Muscle layer of duodenum (tissue), 2 donors: ENCODE results near the gene CES2.
"Not testable (repeated sequence)": the region's sequence is repeated elsewhere in the genome, so short reads cannot be mapped to it uniquely, and the experiment has no call there.

Experiments
- H3K27ac ChIP-seq: one replicate; pipeline ENCODE4 v1.7.0; 2013; ENCODE audit warnings: mild to moderate bottlenecking, low read length
- H3K27me3 ChIP-seq: one replicate; pipeline ENCODE4 v1.7.0; 2013; ENCODE audit warnings: low read depth, mild to moderate bottlenecking, control low read depth, low read length
- H3K36me3 ChIP-seq, 2 donors: one replicate each; pipeline ENCODE4 v1.7.0; 2013; ENCODE audit warnings: low read length in 2 of 2, control low read depth in 1 of 2, mild to moderate bottlenecking in 1 of 2; ENCODE audit not compliant: insufficient read depth in 2 of 2, control insufficient read depth in 1 of 2
- H3K4me1 ChIP-seq, 2 donors: one replicate each; pipeline ENCODE4 v1.7.0; 2013; ENCODE audit warnings: low read length in 2 of 2, mild to moderate bottlenecking in 2 of 2, control low read depth in 1 of 2, moderate library complexity in 1 of 2; ENCODE audit not compliant: insufficient read depth in 2 of 2, control insufficient read depth in 1 of 2
- H3K4me3 ChIP-seq, 2 donors: one replicate each; pipeline ENCODE4 v1.7.0; 2013; ENCODE audit warnings: low read length in 2 of 2, low read depth in 1 of 2, mild to moderate bottlenecking in 1 of 2
- H3K9me3 ChIP-seq, 2 donors: one replicate each; pipeline ENCODE4 v1.7.0; 2013; ENCODE audit warnings: low read length in 2 of 2, control low read depth in 1 of 2, mild to moderate bottlenecking in 1 of 2; ENCODE audit not compliant: control insufficient read depth in 1 of 2
- donor health status: healthy.

The CES2 gene

GRCh38 chr16:66964049-66964448 is 28.7 kb downstream of the CES2 start:
- H3K4me1 ChIP-seq, result peaks cover 0 to 8% of the 10 kb centered on the region in 2 donors
- H3K4me3 ChIP-seq, result no peak overlapping the region
- no peaks in the 10 kb centered on the region for H3K9me3 ChIP-seq
- H3K27ac ChIP-seq, result no peak overlapping the region
- no peaks in the 10 kb centered on the region for H3K27me3 ChIP-seq
- H3K36me3 ChIP-seq, result no peaks in the 10 kb centered on the region

GRCh38 chr16:66968847-66969246 is 33.5 kb downstream of the CES2 start:
- H3K27me3 ChIP-seq, result no peaks in the 10 kb centered on the region
- no peaks in the 10 kb centered on the region for H3K9me3 ChIP-seq
- no peaks in the 10 kb centered on the region for H3K36me3 ChIP-seq
- H3K4me1 ChIP-seq, result no peaks in the 10 kb centered on the region
- no peak overlapping the region for H3K27ac ChIP-seq
- no peak overlapping the region for H3K4me3 ChIP-seq

GRCh38 chr16:66970775-66971720 is 35.7 kb downstream of the CES2 start:
- no peak overlapping the region for H3K4me3 ChIP-seq
- no peaks in the 10 kb centered on the region for H3K4me1 ChIP-seq
- H3K27ac ChIP-seq, result no peak overlapping the region
- H3K27me3 ChIP-seq, result no peaks in the 10 kb centered on the region
- H3K36me3 ChIP-seq, result no peaks in the 10 kb centered on the region
- H3K9me3 ChIP-seq, result no peaks in the 10 kb centered on the region

- Histone ChIP-seq H3K4me3 (no peak overlapping the region), H3K27me3 (no peaks in the 10 kb centered on the region), H3K9me3 (no peaks in the 10 kb centered on the region), H3K27ac (no peak overlapping the region), H3K36me3 (no peaks in the 10 kb centered on the region), H3K4me1 (no peaks in the 10 kb centered on the region)
These were observed 37.7 kb downstream of the CES2 start for GRCh38 chr16:66972983-66973382.

- Histone ChIP-seq H3K4me3 (no peak overlapping the region), H3K9me3 (no peaks in the 10 kb centered on the region), H3K4me1 (no peaks in the 10 kb centered on the region), H3K36me3 (no peaks in the 10 kb centered on the region), H3K27ac (no peak overlapping the region), H3K27me3 (no peaks in the 10 kb centered on the region)
These were observed 38.4 kb downstream of the CES2 start for GRCh38 chr16:66973716-66974115.

- not testable (repeated sequence) for H3K27me3 ChIP-seq, H3K27ac ChIP-seq, H3K9me3 ChIP-seq, H3K36me3 ChIP-seq, H3K4me3 ChIP-seq, H3K4me1 ChIP-seq
These were observed 39.0 kb downstream of the CES2 start for GRCh38 chr16:66974156-66974931.

- H3K27ac ChIP-seq, H3K4me1 ChIP-seq, H3K27me3 ChIP-seq, H3K36me3 ChIP-seq, H3K9me3 ChIP-seq, H3K4me3 ChIP-seq: not testable (repeated sequence)
These were observed 39.6 kb downstream of the CES2 start for GRCh38 chr16:66974932-66975246.

- H3K27ac ChIP-seq, result no peak overlapping the region
- no peaks in the 10 kb centered on the region for H3K36me3 ChIP-seq
- H3K27me3 ChIP-seq, result no peaks in the 10 kb centered on the region
- H3K4me3 ChIP-seq, result no peak overlapping the region
- no peaks in the 10 kb centered on the region for H3K4me1 ChIP-seq
- H3K9me3 ChIP-seq, result no peaks in the 10 kb centered on the region
These were observed 40.1 kb downstream of the CES2 start for GRCh38 chr16:66975302-66975893.

GRCh38 chr16:66976746-66977145 is 41.4 kb downstream of the CES2 start:
- Histone ChIP-seq H3K9me3 (no peaks in the 10 kb centered on the region), H3K36me3 (no peaks in the 10 kb centered on the region), H3K27me3 (no peaks in the 10 kb centered on the region), H3K4me3 (no peak overlapping the region), H3K27ac (no peak overlapping the region), H3K4me1 (no peaks in the 10 kb centered on the region)

- Histone ChIP-seq H3K36me3 (no peaks in the 10 kb centered on the region), H3K27me3 (no peaks in the 10 kb centered on the region), H3K4me3 (no peak overlapping the region), H3K9me3 (no peaks in the 10 kb centered on the region), H3K4me1 (no peaks in the 10 kb centered on the region), H3K27ac (no peak overlapping the region)
These were observed 42.2 kb downstream of the CES2 start for GRCh38 chr16:66977341-66978113.
